ENCODE measurements around the gene PNMA8C. TPM values are rescaled to one million over a fixed set of nuclear protein-coding genes. Genes with fewer than 3 reads are reported as not detected.
"Not testable (repeated sequence)": the region's sequence is repeated elsewhere in the genome, so short reads cannot be mapped to it uniquely, and the experiment has no call there.

Gene PNMA8C
- total RNA-seq, 6 donors from 2014 or later = under 0.01 to 0.27 TPM; not detected in 4

DNA sequence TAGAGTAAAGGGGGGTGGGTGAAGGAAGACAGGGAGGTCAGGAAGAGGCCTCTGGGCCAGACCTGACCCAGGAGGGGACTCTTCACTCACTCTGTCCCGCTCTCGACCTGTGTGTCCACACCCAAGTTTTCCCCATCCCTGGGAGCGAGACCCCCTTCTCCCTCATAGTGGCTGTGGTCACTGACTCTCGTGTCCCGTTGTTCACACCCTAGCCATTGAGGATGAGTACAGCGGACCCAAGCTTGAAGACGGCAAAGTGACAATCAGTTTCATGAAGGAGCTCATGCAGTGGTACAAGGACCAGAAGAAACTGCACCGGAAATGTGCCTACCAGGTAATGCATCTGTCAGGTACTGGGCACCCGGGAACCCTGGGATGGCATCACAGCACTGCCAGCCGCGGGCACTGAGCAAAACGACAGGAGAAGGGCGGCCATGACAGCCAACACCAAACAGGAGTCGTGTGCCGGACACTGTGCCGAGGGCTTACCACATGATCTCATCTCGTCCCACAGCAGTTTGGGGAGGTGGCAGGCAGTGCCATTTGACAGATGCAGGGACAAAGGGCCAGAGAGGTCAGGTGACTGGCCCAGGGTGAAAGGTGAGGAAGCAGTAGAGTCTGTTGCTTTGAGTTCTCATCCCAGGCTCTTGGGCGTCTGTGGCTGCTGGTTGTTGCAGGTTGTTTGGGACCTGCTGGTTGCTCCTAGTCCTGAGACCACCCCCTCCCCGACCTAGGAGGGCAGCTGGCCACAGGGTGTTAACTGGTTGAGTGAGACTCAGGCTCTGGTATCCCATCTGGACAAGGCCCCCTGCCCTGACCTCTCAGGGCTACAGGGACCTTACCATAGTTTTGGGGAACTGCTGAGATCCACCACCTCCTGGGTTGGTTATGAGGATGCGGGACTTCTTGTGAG, 52.2 kb downstream of the PNMA8C start:
- DNase-seq = peak in 1 of 2 donors; percentile 51
- peaks cover 21 to 31% (median 27%) of the 10 kb centered on the region in 4 donors for H3K4me1 ChIP-seq
- H3K27ac ChIP-seq = peak overlapping the region in 1 of 4 donors; percentile 49
- WGBS, 2 donors = 94 to 97% methylated on average over 16 to 20 of the region's 20 CpGs
- H3K4me3 ChIP-seq = no peak overlapping the region
- H3K9me3 ChIP-seq = no peaks in the 10 kb centered on the region
- peaks cover 2 to 61% (median 29%) of the 10 kb centered on the region in 4 donors for H3K36me3 ChIP-seq
- no peaks in the 10 kb centered on the region for H3K27me3 ChIP-seq
- no peak for ATAC-seq (ENCODE audit: low FRiP score in 2 of 2)
- no peak for TF ChIP-seq POLR2AphosphoS5 (IDR thresholded peaks at IDR 0.05)
- TF ChIP-seq EP300 (IDR thresholded peaks at IDR 0.05) = no peak
- TF ChIP-seq CTCF (IDR thresholded peaks at IDR 0.05) = no peak

- Histone ChIP-seq H3K36me3 (peaks cover 2 to 51% (median 24%) of the 10 kb centered on the region in 4 donors), H3K4me1 (peaks cover 21 to 36% (median 28%) of the 10 kb centered on the region in 4 donors)
- not testable (repeated sequence) for ATAC-seq (ENCODE audit: low FRiP score in 2 of 2); H3K27me3 ChIP-seq; H3K9me3 ChIP-seq; H3K4me3 ChIP-seq; H3K27ac ChIP-seq
- WGBS, 2 donors = 92 to 95% methylated on average over 12 to 21 of the region's 22 CpGs
- DNase-seq = peak in 1 of 2 donors; percentile 72
Measured at GRCh38 chr19:46375476-46376067, 53.2 kb downstream of the PNMA8C start.

Other genes starting within 250 kb of the PNMA8C start
- not detected for gene IGFL1, start 199.2 kb downstream of the PNMA8C start, total RNA-seq
- 1,000 to 10,000 TPM in 1 of 6 donors, 100 to 1,000 TPM in 1, 10 to 100 TPM in 4; 42.3 to 1,057 (median 61.3) TPM for gene HIF3A, start 131.9 kb downstream of the PNMA8C start, total RNA-seq
- gene PPP5C, start 81.8 kb downstream of the PNMA8C start, total RNA-seq = 100 to 1,000 TPM in 1 of 6 donors, 10 to 100 TPM in 5; 54.7 to 120 (median 66.0) TPM
- 10 to 100 TPM in 2 of 6 donors, 1 to 10 TPM in 4; 6.0 to 14.3 (median 8.3) TPM for gene CCDC8, start 15.4 kb downstream of the PNMA8C start, total RNA-seq
- gene PNMA8A, start 42.6 kb upstream of the PNMA8C start, total RNA-seq = 1 to 10 TPM in 5 of 6 donors, under 1 TPM in 1; 0.61 to 4.8 (median 2.2) TPM
- gene PNMA8B, start 66.9 kb upstream of the PNMA8C start, total RNA-seq = 1 to 10 TPM in 4 of 6 donors, under 1 TPM in 2; 0.39 to 2.7 (median 1.6) TPM
- gene CALM3, start 172.4 kb upstream of the PNMA8C start, total RNA-seq = 100 to 1,000 TPM in 4 of 6 donors, 10 to 100 TPM in 2; 74.4 to 176 (median 123) TPM
- gene PTGIR, start 196.2 kb upstream of the PNMA8C start, total RNA-seq = 10 to 100 TPM in 3 of 6 donors, 1 to 10 TPM in 3; 6.4 to 26.0 (median 11.1) TPM
- not detected for gene GNG8, start 207.3 kb upstream of the PNMA8C start, total RNA-seq
- 10 to 100 TPM in 2 of 6 donors, 1 to 10 TPM in 4; 1.8 to 12.0 (median 4.0) TPM for gene DACT3, start 232.2 kb upstream of the PNMA8C start, total RNA-seq